Natural killer cell (primary cell): ENCODE data around the gene MYO5C. TPM values are rescaled to one million over a fixed set of nuclear protein-coding genes. Genes with fewer than 3 reads are reported as not detected.

ENCODE experiments used
- ATAC-seq, 3 donors: fragments of 150-1000 bp in 2 of 3; fragments of 200-7000 bp in 1 of 3; cut with Tn5 transposase; 1 replicate in 1 of 3; 2 replicates in 2 of 3; pipeline ENCODE4 v1.10.0; 2021; ENCODE audit warnings: mild to moderate bottlenecking in 2 of 3, moderate library complexity in 2 of 3
- DNase-seq, 2 donors: peaks; one replicate each; pipeline versions ENCODE4 v3.0.0 to v3.0.0-alpha.2; 2013 to 2021; ENCODE audit warnings: mixed read lengths in 1 of 2
- H3K27ac ChIP-seq: one replicate; pipeline ENCODE4 v1.5.1; 2013; ENCODE audit warnings: mild to moderate bottlenecking, low read length
- H3K27me3 ChIP-seq: one replicate; pipeline ENCODE4 v1.6.1; 2013; ENCODE audit warnings: low read length; ENCODE audit not compliant: control insufficient read depth, insufficient read depth
- H3K36me3 ChIP-seq: one replicate; pipeline ENCODE4 v1.6.1; 2013; ENCODE audit warnings: low read length; ENCODE audit not compliant: control insufficient read depth, insufficient read depth
- H3K4me1 ChIP-seq: one replicate; pipeline ENCODE4 v1.6.1; 2013; ENCODE audit warnings: low read length; ENCODE audit not compliant: control insufficient read depth, insufficient read depth
- H3K4me3 ChIP-seq: one replicate; pipeline ENCODE4 v1.5.1; 2013; ENCODE audit warnings: low read length
- H3K9me3 ChIP-seq: one replicate; pipeline ENCODE4 v1.6.1; 2013; ENCODE audit warnings: low read length; ENCODE audit not compliant: control insufficient read depth, insufficient read depth
- H3K27ac Mint-ChIP-seq, 2 donors: one replicate each; pipeline ENCODE4 v1.8.0; 2022; ENCODE audit warnings: mild to moderate bottlenecking in 2 of 2, mixed read lengths in 2 of 2, moderate library complexity in 1 of 2
- H3K27me3 Mint-ChIP-seq, 2 donors: one replicate each; pipeline ENCODE4 v1.8.0; 2022; ENCODE audit warnings: low read depth in 2 of 2, mixed read lengths in 2 of 2
- H3K36me3 Mint-ChIP-seq: one replicate; pipeline ENCODE4 v1.8.0; 2022; ENCODE audit warnings: mixed read lengths
- H3K4me1 Mint-ChIP-seq, 2 donors: one replicate each; pipeline ENCODE4 v1.8.0; 2022; ENCODE audit warnings: mixed read lengths in 2 of 2
- H3K4me3 Mint-ChIP-seq: one replicate; pipeline ENCODE4 v1.8.0; 2022; ENCODE audit warnings: mild to moderate bottlenecking, moderate library complexity, mixed read lengths
- H3K9me3 Mint-ChIP-seq, 2 donors: one replicate each; pipeline ENCODE4 v1.8.0; 2022; ENCODE audit warnings: mixed read lengths in 2 of 2
- CTCF ChIP-seq: fragments of 200-600 bp; IDR thresholded peaks from one replicate; pipeline ENCODE4 v1.8.0; 2022; ENCODE audit warnings: antibody characterized with exemption
- WGBS: methylation state at CpG from one replicate; pipeline ENCODE4 v1.1.7; 2013; ENCODE audit warnings: missing lambda C conversion rate; ENCODE audit not compliant: insufficient coverage; 5-methylcytosine and 5-hydroxymethylcytosine counted together
- intact Hi-C: fragments of 100-400 bp; cut with micrococcal nuclease; formaldehyde crosslinking; loops from one replicate; pipeline ENCODE4 v1.14.2; 2022
- total RNA-seq, 4 donors: library from RNA; stranded (reverse); fragments of 120-200 nt in 1 of 4; gene quantifications; one replicate each; pipeline versions ENCODE4 v1.2.3 to v1.2.4, GENCODE V29; 2013 to 2022

The MYO5C gene
- total RNA-seq, 3 donors from 2014 or later (not counting 1 experiment from before 2014, with no cell fraction given), result 0.45 to 0.82 (median 0.60) TPM

GRCh38 chr15:52183562-52184173 is 111.9 kb downstream of the MYO5C start:
- no peaks in the 10 kb centered on the region for H3K27me3 ChIP-seq
- Mint-ChIP-seq H3K9me3 (no peaks in the 10 kb centered on the region), H3K36me3 (no peaks in the 10 kb centered on the region), H3K27ac (no peak overlapping the region), H3K27me3 (no peaks in the 10 kb centered on the region), H3K4me3 (no peak overlapping the region), H3K4me1 (peaks cover 19 to 21% of the 10 kb centered on the region in 2 donors)
- no peaks in the 10 kb centered on the region for H3K9me3 ChIP-seq
- TF ChIP-seq CTCF, result no peak
- no peak overlapping the region for H3K27ac ChIP-seq
- H3K36me3 ChIP-seq, result no peaks in the 10 kb centered on the region
- H3K4me3 ChIP-seq, result no peak overlapping the region
- H3K4me1 ChIP-seq, result peaks cover 16% of the 10 kb centered on the region
- intact Hi-C loops, result no loop called here
- ATAC-seq (no peak), DNase-seq (peak in 1 of 2 donors; percentile 62)
- 77% methylated on average over 2 of the region's 2 CpGs for WGBS

- Mint-ChIP-seq H3K9me3 (no peaks in the 10 kb centered on the region), H3K27me3 (no peaks in the 10 kb centered on the region), H3K4me1 (peaks cover 27 to 28% of the 10 kb centered on the region in 2 donors), H3K27ac (no peak overlapping the region), H3K4me3 (no peak overlapping the region), H3K36me3 (no peaks in the 10 kb centered on the region)
- Histone ChIP-seq H3K36me3 (no peaks in the 10 kb centered on the region), H3K9me3 (no peaks in the 10 kb centered on the region), H3K27me3 (no peaks in the 10 kb centered on the region), H3K4me1 (peaks cover 20% of the 10 kb centered on the region), H3K27ac (no peak overlapping the region), H3K4me3 (no peak overlapping the region)
- peak in 1 of 2 donors; percentile 21 for DNase-seq
- 76% methylated on average over 6 of the region's 6 CpGs for WGBS
- no peak for ATAC-seq
- intact Hi-C loops, result loop anchor here (2.0 kb wide), 1 partner anchor 27 kb away; no protein-coding TSS in a partner anchor
- TF ChIP-seq CTCF, result no peak
Measured at GRCh38 chr15:52181938-52182780, 113.4 kb downstream of the MYO5C start.

GRCh38 chr15:52180851-52181450 is 114.7 kb downstream of the MYO5C start:
- no peak for DNase-seq
- Mint-ChIP-seq H3K36me3 (no peaks in the 10 kb centered on the region), H3K9me3 (no peaks in the 10 kb centered on the region), H3K27me3 (no peaks in the 10 kb centered on the region), H3K27ac (peak overlapping the region; percentile 88 to 98), H3K4me1 (peaks cover 27 to 28% of the 10 kb centered on the region in 2 donors), H3K4me3 (peak overlapping the region; percentile 95)
- Histone ChIP-seq H3K27me3 (no peaks in the 10 kb centered on the region), H3K27ac (peak overlapping the region; percentile 91), H3K9me3 (no peaks in the 10 kb centered on the region), H3K4me1 (peaks cover 20% of the 10 kb centered on the region), H3K36me3 (no peaks in the 10 kb centered on the region), H3K4me3 (peak overlapping the region; percentile 72)
- 84% methylated on average over 9 of the region's 10 CpGs for WGBS
- ATAC-seq, result no peak
- intact Hi-C loops, result loop anchor here (2.0 kb wide), 1 partner anchor 28 kb away; no protein-coding TSS in a partner anchor
- TF ChIP-seq CTCF, result no peak
